Naive B cell (primary cell): Measurements from ENCODE around the gene TRIO. TPM values are rescaled to one million over a fixed set of nuclear protein-coding genes. Genes with fewer than 3 reads are reported as not detected.

Experiments
- ATAC-seq, 2 donors: fragments of 150-1000 bp; cut with Tn5 transposase; 2 replicates each; pipeline ENCODE4 v1.10.0; 2021; ENCODE audit warnings: low read depth in 2 of 2, mild to moderate bottlenecking in 2 of 2, moderate library complexity in 2 of 2
- DNase-seq: peaks from one replicate; pipeline ENCODE4 v3.0.0; 2022
- H3K27ac Mint-ChIP-seq, 6 donors: one replicate each; pipeline ENCODE4 v1.8.0; 2020 to 2022; ENCODE audit warnings: mild to moderate bottlenecking in 6 of 6, mixed read lengths in 6 of 6, moderate library complexity in 5 of 6, inconsistent platforms in 2 of 6
- H3K27me3 Mint-ChIP-seq, 3 donors: one replicate each; pipeline ENCODE4 v1.8.0; 2021 to 2022; ENCODE audit warnings: mixed read lengths in 3 of 3, mild to moderate bottlenecking in 1 of 3
- H3K36me3 Mint-ChIP-seq, 2 donors: one replicate each; pipeline ENCODE4 v1.8.0; 2020 to 2022; ENCODE audit warnings: mixed read lengths in 2 of 2, inconsistent platforms in 1 of 2, mild to moderate bottlenecking in 1 of 2
- H3K4me1 Mint-ChIP-seq, 3 donors: one replicate each; pipeline ENCODE4 v1.8.0; 2020 to 2022; ENCODE audit warnings: mixed read lengths in 3 of 3, inconsistent platforms in 1 of 3, mild to moderate bottlenecking in 1 of 3, moderate library complexity in 1 of 3
- H3K4me3 Mint-ChIP-seq, 8 donors: one replicate each; pipeline ENCODE4 v1.8.0; 2020 to 2022; ENCODE audit warnings: mild to moderate bottlenecking in 8 of 8, mixed read lengths in 8 of 8, moderate library complexity in 8 of 8, inconsistent platforms in 2 of 8
- H3K9me3 Mint-ChIP-seq, 7 donors: one replicate each; pipeline ENCODE4 v1.8.0; 2020 to 2022; ENCODE audit warnings: mixed read lengths in 7 of 7, mild to moderate bottlenecking in 5 of 7, inconsistent platforms in 2 of 7, moderate library complexity in 1 of 7
- polyA plus RNA-seq, 6 donors: library from polyadenylated mRNA; unstranded; fragments of 300-500 nt; fragmentation: Illumina TruSeq; gene quantifications; one replicate each; pipeline ENCODE4 v1.2.3, GENCODE V29; 2021; ENCODE audit warnings: low read depth in 6 of 6

The TRIO gene
- polyA plus RNA-seq, 6 donors from 2014 or later = 7.3 to 16.4 (median 11.1) TPM

GRCh38 chr5:14144586-14145434, 1.7 kb downstream of the TRIO start:
- peak overlapping the region; percentile 89 to 98 (median 95) for H3K27ac Mint-ChIP-seq
- peak; percentile 71 to 72 for ATAC-seq
- peaks cover 0 to 4% (median 0%) of the 10 kb centered on the region in 3 donors for H3K27me3 Mint-ChIP-seq
- peak overlapping the region; percentile 84 to 96 (median 90) for H3K4me3 Mint-ChIP-seq
- H3K4me1 Mint-ChIP-seq = peaks cover 38 to 56% (median 49%) of the 10 kb centered on the region in 3 donors
- no peaks in the 10 kb centered on the region for H3K36me3 Mint-ChIP-seq
- H3K9me3 Mint-ChIP-seq = no peaks in the 10 kb centered on the region
- peak; percentile 90 for DNase-seq

- Mint-ChIP-seq H3K36me3 (no peaks in the 10 kb centered on the region), H3K27me3 (peaks cover 0 to 4% (median 0%) of the 10 kb centered on the region in 3 donors)
- DNase-seq = no peak
Measured at GRCh38 chr5:14145435-14146334, 2.5 kb downstream of the TRIO start.

GRCh38 chr5:14146725-14147124, 3.6 kb downstream of the TRIO start:
- no peaks in the 10 kb centered on the region for H3K9me3 Mint-ChIP-seq
- H3K36me3 Mint-ChIP-seq = no peaks in the 10 kb centered on the region
- peak overlapping the region in 3 of 6 donors; percentile 33 to 93 (median 68) for H3K27ac Mint-ChIP-seq
- peaks cover 56 to 75% (median 65%) of the 10 kb centered on the region in 3 donors for H3K4me1 Mint-ChIP-seq
- H3K27me3 Mint-ChIP-seq = no peaks in the 10 kb centered on the region
- no peak for DNase-seq
- ATAC-seq = no peak
- H3K4me3 Mint-ChIP-seq = peak overlapping the region in 6 of 8 donors; percentile 38 to 91 (median 80)

More at GRCh38 chr5:14145435-14146334, 2.5 kb downstream of the TRIO start:
- ATAC-seq = no peak
- Mint-ChIP-seq H3K4me3 (peak overlapping the region; percentile 84 to 96 (median 90)), H3K4me1 (peaks cover 46 to 65% (median 55%) of the 10 kb centered on the region in 3 donors), H3K9me3 (no peaks in the 10 kb centered on the region), H3K27ac (peak overlapping the region; percentile 87 to 98 (median 95))

GRCh38 chr5:14147210-14147609, 4.1 kb downstream of the TRIO start:
- H3K27ac Mint-ChIP-seq = peak overlapping the region in 2 of 6 donors; percentile 68 to 93
- DNase-seq = no peak
- no peaks in the 10 kb centered on the region for H3K36me3 Mint-ChIP-seq
- no peak for ATAC-seq
- H3K4me3 Mint-ChIP-seq = peak overlapping the region in 5 of 8 donors; percentile 38 to 91 (median 88)
- peaks cover 56 to 73% (median 61%) of the 10 kb centered on the region in 3 donors for H3K4me1 Mint-ChIP-seq
- no peaks in the 10 kb centered on the region for H3K9me3 Mint-ChIP-seq
- no peaks in the 10 kb centered on the region for H3K27me3 Mint-ChIP-seq

GRCh38 chr5:14148483-14148882, 5.3 kb downstream of the TRIO start:
- no peak for ATAC-seq
- H3K4me1 Mint-ChIP-seq = peaks cover 52 to 68% (median 62%) of the 10 kb centered on the region in 3 donors
- H3K27me3 Mint-ChIP-seq = no peaks in the 10 kb centered on the region
- H3K36me3 Mint-ChIP-seq = no peaks in the 10 kb centered on the region
- DNase-seq = no peak
- peak overlapping the region in 5 of 8 donors; percentile 62 to 82 (median 69) for H3K4me3 Mint-ChIP-seq
- peak overlapping the region in 2 of 6 donors; percentile 49 to 79 for H3K27ac Mint-ChIP-seq
- H3K9me3 Mint-ChIP-seq = no peaks in the 10 kb centered on the region

GRCh38 chr5:14148890-14149671, 5.9 kb downstream of the TRIO start:
- Mint-ChIP-seq H3K27me3 (no peaks in the 10 kb centered on the region), H3K4me3 (peak overlapping the region in 7 of 8 donors; percentile 62 to 90 (median 69)), H3K4me1 (peaks cover 52 to 68% (median 68%) of the 10 kb centered on the region in 3 donors), H3K36me3 (no peaks in the 10 kb centered on the region), H3K9me3 (no peaks in the 10 kb centered on the region), H3K27ac (peak overlapping the region in 5 of 6 donors; percentile 9 to 86 (median 49))
- no peak for ATAC-seq
- no peak for DNase-seq

GRCh38 chr5:14149672-14150274, 6.6 kb downstream of the TRIO start:
- H3K4me3 Mint-ChIP-seq = peak overlapping the region in 7 of 8 donors; percentile 62 to 90 (median 69)
- peaks cover 52 to 74% (median 68%) of the 10 kb centered on the region in 3 donors for H3K4me1 Mint-ChIP-seq
- ATAC-seq = no peak
- no peaks in the 10 kb centered on the region for H3K27me3 Mint-ChIP-seq
- no peaks in the 10 kb centered on the region for H3K36me3 Mint-ChIP-seq
- H3K27ac Mint-ChIP-seq = peak overlapping the region in 3 of 6 donors; percentile 60 to 79 (median 66)
- H3K9me3 Mint-ChIP-seq = no peaks in the 10 kb centered on the region
- no peak for DNase-seq

- Mint-ChIP-seq H3K9me3 (no peaks in the 10 kb centered on the region), H3K4me3 (no peak overlapping the region), H3K4me1 (peaks cover 44 to 59% (median 54%) of the 10 kb centered on the region in 3 donors), H3K27me3 (no peaks in the 10 kb centered on the region), H3K27ac (peak overlapping the region in 2 of 6 donors; percentile 57 to 58), H3K36me3 (no peaks in the 10 kb centered on the region)
- ATAC-seq (no peak), DNase-seq (no peak)
Measured at GRCh38 chr5:14151416-14151815, 8.3 kb downstream of the TRIO start.

GRCh38 chr5:14153071-14153864, 10.1 kb downstream of the TRIO start:
- peaks cover 37 to 52% (median 38%) of the 10 kb centered on the region in 3 donors for H3K4me1 Mint-ChIP-seq
- H3K4me3 Mint-ChIP-seq = peak overlapping the region in 3 of 8 donors; percentile 22 to 89 (median 75)
- no peak for DNase-seq
- H3K27me3 Mint-ChIP-seq = no peaks in the 10 kb centered on the region
- H3K9me3 Mint-ChIP-seq = no peaks in the 10 kb centered on the region
- no peaks in the 10 kb centered on the region for H3K36me3 Mint-ChIP-seq
- H3K27ac Mint-ChIP-seq = peak overlapping the region in 2 of 6 donors; percentile 20 to 22
- ATAC-seq = no peak

GRCh38 chr5:14153932-14154731, 11.0 kb downstream of the TRIO start:
- Mint-ChIP-seq H3K27ac (no peak overlapping the region), H3K27me3 (no peaks in the 10 kb centered on the region), H3K4me3 (peak overlapping the region in 4 of 8 donors; percentile 25 to 89 (median 66)), H3K36me3 (no peaks in the 10 kb centered on the region), H3K9me3 (no peaks in the 10 kb centered on the region), H3K4me1 (peaks cover 32 to 47% (median 33%) of the 10 kb centered on the region in 3 donors)
- ATAC-seq = peak; percentile 50 to 51
- DNase-seq = peak; percentile 27

- Mint-ChIP-seq H3K36me3 (no peaks in the 10 kb centered on the region), H3K4me3 (no peak overlapping the region), H3K4me1 (peaks cover 31 to 40% (median 32%) of the 10 kb centered on the region in 3 donors), H3K9me3 (no peaks in the 10 kb centered on the region), H3K27me3 (no peaks in the 10 kb centered on the region), H3K27ac (no peak overlapping the region)
- DNase-seq (peak; percentile 63), ATAC-seq (peak; percentile 90 to 92)
Measured at GRCh38 chr5:14155075-14155474, 11.9 kb downstream of the TRIO start.
